Panc1 (cell line): Measurements from ENCODE around the gene VPS51. TPM values are rescaled to one million over a fixed set of nuclear protein-coding genes. Genes with fewer than 3 reads are reported as not detected.

Experiments used
- ATAC-seq: fragments of 200-7000 bp; cut with Tn5 transposase; 2 replicates; pipeline ENCODE4 v1.9.1; 2020; ENCODE audit warnings: mild to moderate bottlenecking, moderate library complexity
- BruUV-seq: library from RNA; stranded (reverse); fragments of 400-500 nt; replicated peaks from 2 replicates; lab custom pipeline; 2021; lab: Mats Ljungman, UMichigan
- CTCF ChIA-PET: fragments of 300-600 bp; sonication (Branson Sonifier 250); formaldehyde crosslinking; loops from one replicate; lab custom pipeline; 2022; ENCODE audit warnings: antibody characterized with exemption; lab: Charles Lee
- POLR2A ChIA-PET: fragments of 300-600 bp; sonication (Branson Sonifier 250); formaldehyde crosslinking; loops from one replicate; lab custom pipeline; 2022; ENCODE audit warnings: antibody characterized with exemption; lab: Charles Lee
- DNase-seq: peaks from one replicate; pipeline ENCODE4 v3.0.0-alpha.2; 2010; ENCODE audit warnings: low read depth, low spot score
- H3K27ac ChIP-seq: 2 replicates; pipeline ENCODE4 v1.5.1; 2011; ENCODE audit warnings: mild to moderate bottlenecking, low read length, inconsistent platforms
- H3K27me3 ChIP-seq: fragments of 200-500 bp; sonication (Bioruptor generic); 2 replicates; pipeline ENCODE4 v1.6.0; 2014; ENCODE audit warnings: low read length, inconsistent platforms; ENCODE audit not compliant: control insufficient read depth, insufficient read depth
- H3K36me3 ChIP-seq: fragments of 200-500 bp; sonication (Bioruptor generic); 2 replicates; pipeline ENCODE4 v1.5.1; 2014; ENCODE audit warnings: inconsistent platforms, mild to moderate bottlenecking, low read length, moderate library complexity; ENCODE audit not compliant: control insufficient read depth, insufficient read depth
- H3K4me1 ChIP-seq: 2 replicates; pipeline ENCODE4 v1.5.1; 2011; ENCODE audit warnings: inconsistent platforms, mild to moderate bottlenecking, low read length, moderate library complexity; ENCODE audit not compliant: control insufficient read depth, insufficient read depth
- H3K4me3 ChIP-seq, 2 experiments: 2 replicates each; pipeline ENCODE4 v1.5.1; 2011 to 2012; ENCODE audit warnings: low read depth in 2 of 2, low read length in 2 of 2, mild to moderate bottlenecking in 2 of 2, inconsistent platforms in 1 of 2, moderate library complexity in 1 of 2
- H3K9me3 ChIP-seq: fragments of 200-500 bp; sonication (Bioruptor generic); 2 replicates; pipeline ENCODE4 v1.5.1; 2014; ENCODE audit warnings: low read depth, mild to moderate bottlenecking, inconsistent platforms, low read length, moderate library complexity; ENCODE audit not compliant: control insufficient read depth, insufficient read depth
- CTCF ChIP-seq: fragments of 450-650 bp; IDR thresholded peaks from 2 replicates; pipeline ENCODE4 v1.5.1; 2017; ENCODE audit warnings: mild to moderate bottlenecking
- POLR2AphosphoS5 ChIP-seq: IDR thresholded peaks from 2 replicates; pipeline ENCODE4 v1.6.1; 2012; ENCODE audit warnings: mild to moderate bottlenecking, low read depth, low read length, moderate library complexity
- REST ChIP-seq, 2 experiments: IDR thresholded peaks; 2 replicates each; pipeline ENCODE4 v1.6.1; 2011 to 2012; ENCODE audit warnings: low read depth in 2 of 2, control low read depth in 1 of 2, low read length in 1 of 2, mild to moderate bottlenecking in 1 of 2, moderate library complexity in 1 of 2; ENCODE audit not compliant: insufficient read depth in 1 of 2
- SIN3A ChIP-seq: IDR thresholded peaks from 2 replicates; pipeline ENCODE4 v1.6.1; 2012; ENCODE audit warnings: low read depth, mild to moderate bottlenecking, low read length, moderate library complexity, borderline replicate concordance; ENCODE audit not compliant: insufficient read depth
- TCF7L2 ChIP-seq: IDR thresholded peaks from 2 replicates; pipeline ENCODE4 v1.6.1; 2011; ENCODE audit warnings: mild to moderate bottlenecking, low read depth, low read length, inconsistent platforms
- in situ Hi-C: cut with HindIII; loops from 2 replicates; pipeline ENCODE4 v1.10.0; 2016; ENCODE audit warnings: low sequenced_read_pairs, low pct_unique_long_range_greater_than_20kb
- intact Hi-C: fragments of 100-400 bp; cut with micrococcal nuclease; formaldehyde crosslinking; loops from one replicate; pipeline ENCODE4 v1.10.0; 2022; ENCODE audit not compliant: unreplicated experiment
- total RNA-seq: library from RNA; stranded (reverse); gene quantifications from one replicate; pipeline ENCODE4 v1.2.1, GENCODE V29; 2021; ENCODE audit not compliant: unreplicated experiment

Gene VPS51
- total RNA-seq, 1 experiment from 2014 or later: 101 TPM

GRCh38 chr11:65133724-65134123, 37.7 kb downstream of the VPS51 start:
- DNase-seq (no peak), ATAC-seq (no peak)
- ChIA-PET CTCF (no interaction called here), POLR2A (interaction anchor here (2.3 kb wide), 1 partner anchor 12 kb away, joined by 10 read pairs; the partner anchor contains the start of genes FAU and MRPL49)
- Histone ChIP-seq H3K4me3 (peak overlapping the region; percentile 91 to 96), H3K27ac (peak overlapping the region; percentile 99), H3K4me1 (peaks cover 16% of the 10 kb centered on the region), H3K9me3 (no peaks in the 10 kb centered on the region), H3K27me3 (no peaks in the 10 kb centered on the region), H3K36me3 (peaks cover 9% of the 10 kb centered on the region; the same call in 1 of the 2 replicates)
- TF ChIP-seq CTCF (no peak), REST (IDR thresholded peaks at IDR 0.05; ENCODE audit: insufficient read depth in 1 of 2, low read depth in 2 of 2, low read length in 1 of 2) (no peak), SIN3A (no peak), POLR2AphosphoS5 (no peak), TCF7L2 (no peak)
- intact Hi-C loops (loop anchor here (10.0 kb wide), 1 partner anchor 51 kb away; the partner anchor contains the start of gene CAPN1), in situ Hi-C loops (no loop called here)
- no TSS peak for BruUV-seq

GRCh38 chr11:65134240-65134951, 38.4 kb downstream of the VPS51 start, which contains the start of gene SYVN1:
Gene SYVN1, minus strand, starts transcription at chr11:65134519. Its CDS starts 918 bp downstream, at chr11:65133601.
- in situ Hi-C loops: no loop called here
- peak within 1 kb of the TSS; percentile 91 to 96 for H3K4me3 ChIP-seq
- POLR2A ChIA-PET: interaction anchor here (0.6 to 2.3 kb wide), 2 partner anchors 11 to 12 kb away, joined by 3 to 10 read pairs; partner anchors contain the start of genes FAU and MRPL49
- H3K36me3 ChIP-seq: peaks cover 7% of the 10 kb centered on the region; the same call in 1 of the 2 replicates
- ATAC-seq: peak; percentile 90
- peaks cover 16% of the 10 kb centered on the region for H3K4me1 ChIP-seq
- TF ChIP-seq REST (IDR thresholded peaks at IDR 0.05; ENCODE audit: insufficient read depth in 1 of 2, low read depth in 2 of 2, low read length in 1 of 2): peak in 1 of 2 experiments; percentile 59; a peak in 1 of 4 replicates
- no peak for TF ChIP-seq CTCF
- peak; percentile 84 for TF ChIP-seq POLR2AphosphoS5
- TF ChIP-seq SIN3A: peak; percentile 78; the same call in 1 of the 2 replicates
- TF ChIP-seq TCF7L2: peak; percentile 78; the same call in 1 of the 2 replicates
- intact Hi-C loops: loop anchor here (10.0 kb wide), 1 partner anchor 50 kb away; the partner anchor contains the start of gene CAPN1
- no peaks in the 10 kb centered on the region for H3K9me3 ChIP-seq
- CTCF ChIA-PET: interaction anchor here (0.7 to 1.5 kb wide), 2 partner anchors 14 to 182 kb away, joined by 3 read pairs; no protein-coding TSS in a partner anchor
- peak within 1 kb of the TSS; percentile 99 for H3K27ac ChIP-seq
- BruUV-seq: no TSS peak
- H3K27me3 ChIP-seq: no peaks in the 10 kb centered on the region
- peak; percentile 95 for DNase-seq
